ENCODE measurements around the gene HUNK.

- TF ChIP-seq CTCF (IDR thresholded peaks at IDR 0.05) (no peak), POLR2AphosphoS5 (IDR thresholded peaks at IDR 0.05) (no peak), EP300 (IDR thresholded peaks at IDR 0.05) (no peak)
These were observed 16.1 kb downstream of the HUNK start for GRCh38 chr21:31888936-31889371.
